HG03469 (cell line): Measurements from ENCODE around the gene CTTNBP2.

Source experiments
- ATAC-seq: cut with Tn5 transposase; IDR thresholded peaks from one replicate; pipeline ENCODE4 v1.9.1; 2021; ENCODE audit warnings: mild to moderate bottlenecking, moderate library complexity, moderate number of reproducible peaks; ENCODE audit not compliant: unreplicated experiment

Gene CTTNBP2

GRCh38 chr7:117706210-117706609 is 167.0 kb downstream of the CTTNBP2 start:
- no peak for ATAC-seq

GRCh38 chr7:117705630-117706029 is 167.6 kb downstream of the CTTNBP2 start:
- no peak for ATAC-seq

GRCh38 chr7:117704063-117704462 is 169.2 kb downstream of the CTTNBP2 start:
- ATAC-seq = no peak

- no peak for ATAC-seq
Observed at GRCh38 chr7:117698018-117698417, 175.2 kb downstream of the CTTNBP2 start.

GRCh38 chr7:117692338-117692737 is 180.9 kb downstream of the CTTNBP2 start:
- ATAC-seq = no peak

- no peak for ATAC-seq
Observed at GRCh38 chr7:117690147-117690546, 183.1 kb downstream of the CTTNBP2 start.

- no peak for ATAC-seq
Observed at GRCh38 chr7:117689406-117689805, 183.8 kb downstream of the CTTNBP2 start.

GRCh38 chr7:117688126-117688525 is 185.1 kb downstream of the CTTNBP2 start:
- no peak for ATAC-seq

- no peak for ATAC-seq
Observed at GRCh38 chr7:117686311-117686935, 186.8 kb downstream of the CTTNBP2 start.

- ATAC-seq = no peak
Observed at GRCh38 chr7:117685795-117686194, 187.4 kb downstream of the CTTNBP2 start.

GRCh38 chr7:117683430-117684175 is 189.6 kb downstream of the CTTNBP2 start:
- ATAC-seq = no peak

GRCh38 chr7:117682681-117683385 is 190.4 kb downstream of the CTTNBP2 start:
- ATAC-seq = no peak

- ATAC-seq = no peak
Observed at GRCh38 chr7:117679120-117679519, 194.1 kb downstream of the CTTNBP2 start.

GRCh38 chr7:117675497-117676435 is 197.5 kb downstream of the CTTNBP2 start:
- ATAC-seq = no peak

GRCh38 chr7:117674617-117675016 is 198.6 kb downstream of the CTTNBP2 start:
- ATAC-seq = no peak

- no peak for ATAC-seq
Observed at GRCh38 chr7:117673839-117674238, 199.4 kb downstream of the CTTNBP2 start.

GRCh38 chr7:117673367-117673766 is 199.9 kb downstream of the CTTNBP2 start:
- no peak for ATAC-seq

- no peak for ATAC-seq
Observed at GRCh38 chr7:117672453-117672852, 200.8 kb downstream of the CTTNBP2 start.

- no peak for ATAC-seq
Observed at GRCh38 chr7:117669818-117670217, 203.4 kb downstream of the CTTNBP2 start.

GRCh38 chr7:117667456-117667855 is 205.8 kb downstream of the CTTNBP2 start:
- ATAC-seq = no peak

- no peak for ATAC-seq
Observed at GRCh38 chr7:117666689-117667088, 206.6 kb downstream of the CTTNBP2 start.
